GM21515 (cell line): Measurements from ENCODE around the gene GAS7.

Experiments used
- ATAC-seq: cut with Tn5 transposase; IDR thresholded peaks from one replicate; pipeline ENCODE4 v1.9.1; 2021; ENCODE audit not compliant: unreplicated experiment

Gene GAS7

DNA sequence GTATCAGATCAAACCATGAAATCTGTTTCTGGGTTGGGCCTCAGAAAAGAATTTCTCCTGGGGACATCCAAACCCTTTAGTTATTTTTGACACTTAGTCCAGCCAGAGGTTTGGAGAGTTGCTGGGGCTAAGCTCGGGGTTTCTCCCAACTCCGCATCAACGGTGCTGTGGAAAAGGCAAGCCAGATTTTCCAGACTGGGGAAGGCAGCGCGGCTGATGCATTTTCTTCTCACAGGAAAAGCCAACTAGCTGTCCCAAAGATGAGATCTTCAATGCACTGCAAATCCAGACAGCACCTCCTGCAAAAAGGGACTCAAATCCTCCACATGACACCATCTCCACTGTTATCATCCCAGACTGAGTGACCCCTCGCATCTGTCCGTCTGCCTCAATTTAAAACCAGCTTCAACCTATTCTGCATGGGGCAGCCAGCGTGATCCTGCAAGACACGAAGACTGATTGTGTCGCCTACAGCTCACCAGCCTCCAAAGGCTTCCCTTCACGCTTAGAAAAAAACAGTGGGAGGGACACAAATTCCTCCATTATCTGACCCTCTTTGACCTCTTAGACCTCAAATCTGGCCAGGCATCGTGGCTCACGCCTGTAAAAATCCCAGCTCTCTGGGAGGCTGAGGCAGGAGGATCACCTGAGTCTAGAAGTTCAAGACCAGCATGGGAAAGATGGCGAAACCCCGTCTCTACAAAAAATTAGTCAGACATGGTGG, 62.0 kb downstream of the GAS7 start:
- no peak for ATAC-seq

DNA sequence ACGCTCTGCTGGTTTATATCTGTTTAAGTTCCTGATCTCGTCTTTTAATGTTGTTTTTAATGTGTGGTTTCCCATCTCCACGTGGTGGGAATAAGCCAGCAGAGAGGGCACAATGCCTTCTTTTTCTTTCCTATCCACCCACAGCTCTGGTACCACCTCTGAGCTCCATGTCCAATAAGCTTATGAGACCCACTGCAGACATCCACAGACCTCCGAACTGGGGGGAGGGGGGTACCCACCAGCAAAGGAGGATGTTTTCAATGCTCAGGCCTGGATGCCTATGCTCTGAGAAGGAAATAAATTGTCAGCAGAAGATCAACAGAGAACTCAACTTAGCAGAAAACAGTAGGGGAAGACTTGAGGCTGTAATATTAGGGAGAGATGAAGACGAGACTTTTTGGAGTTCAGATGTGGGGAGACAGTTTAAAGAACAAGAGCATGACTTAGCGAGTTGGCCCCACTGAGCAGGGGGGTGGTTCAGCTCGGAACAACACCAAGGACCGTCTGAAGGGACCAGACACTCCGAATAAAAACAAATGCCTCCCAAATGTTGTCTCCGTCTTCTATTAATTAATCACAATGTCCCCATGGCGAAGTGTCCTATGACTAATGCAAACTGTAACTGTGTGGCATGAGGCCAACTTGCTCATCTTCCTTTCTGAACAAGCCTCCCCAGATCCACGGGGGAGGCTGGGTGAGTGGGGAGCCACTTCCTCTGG, 62.7 kb downstream of the GAS7 start:
- ATAC-seq, result no peak

DNA sequence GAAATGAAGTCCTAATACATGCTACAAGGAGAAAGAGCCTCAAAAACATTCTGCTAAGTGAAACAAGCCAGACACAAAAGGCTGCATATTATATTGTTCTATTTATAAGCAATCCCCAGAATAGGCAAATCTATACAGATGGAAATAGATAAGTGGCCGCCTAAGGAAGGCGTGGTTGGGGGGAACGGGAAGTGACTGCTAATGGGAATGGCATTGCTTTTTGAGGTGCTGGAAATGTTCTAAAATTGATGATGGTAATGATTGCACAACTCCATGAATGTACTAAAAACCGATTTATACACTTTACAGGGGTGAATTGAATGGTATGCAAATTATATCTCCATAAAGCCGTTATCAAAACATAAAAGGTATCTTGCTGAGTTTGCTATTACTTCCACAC, 67.7 kb downstream of the GAS7 start:
- ATAC-seq, result no peak

DNA sequence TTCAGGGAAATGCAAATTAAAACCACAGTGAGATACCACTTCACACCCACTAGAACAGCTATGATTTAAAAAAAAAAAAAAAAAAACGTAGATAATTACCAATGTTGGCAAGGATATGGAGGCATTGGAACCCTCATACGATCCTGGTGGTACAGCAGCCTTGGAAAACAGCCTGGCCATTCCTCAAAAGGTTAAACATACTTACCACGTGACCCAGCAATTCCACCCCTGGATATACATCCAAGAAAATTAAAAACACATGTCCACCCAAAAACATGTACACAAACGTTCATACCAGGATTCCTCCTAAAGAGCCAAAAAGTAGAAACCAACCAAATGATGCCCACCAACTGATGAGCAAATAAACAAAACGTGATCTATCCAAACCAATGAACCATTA, 68.1 kb downstream of the GAS7 start:
- no peak for ATAC-seq

DNA sequence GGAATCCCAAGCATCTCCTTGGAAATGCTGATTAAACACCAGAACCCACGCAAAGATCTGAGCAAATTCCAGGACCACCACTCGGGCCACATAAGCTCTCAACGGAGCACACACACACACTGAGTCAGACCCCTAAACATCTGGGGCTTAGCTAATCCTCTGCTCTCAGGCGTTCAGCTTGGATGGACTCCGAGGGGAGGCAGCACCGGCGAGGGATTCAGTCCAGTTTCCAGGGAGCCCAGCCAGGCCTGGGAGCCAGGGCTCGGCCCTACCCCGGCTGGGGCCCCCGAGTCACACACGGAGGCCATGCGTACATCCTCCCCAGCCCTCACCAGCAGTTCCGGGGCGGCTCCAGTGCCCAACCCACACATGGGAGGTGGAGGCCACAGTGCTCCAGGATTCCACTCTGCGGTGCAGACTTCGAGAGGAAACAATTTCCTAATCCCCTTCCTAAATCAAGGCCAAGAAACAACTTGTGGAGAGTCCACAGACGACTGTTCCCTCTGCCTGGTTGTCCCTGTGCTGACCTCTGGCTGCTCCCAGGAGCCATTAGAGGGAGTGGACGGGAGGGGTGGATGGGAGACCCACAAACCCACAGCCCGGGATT, 70.5 kb downstream of the GAS7 start:
- no peak for ATAC-seq

DNA sequence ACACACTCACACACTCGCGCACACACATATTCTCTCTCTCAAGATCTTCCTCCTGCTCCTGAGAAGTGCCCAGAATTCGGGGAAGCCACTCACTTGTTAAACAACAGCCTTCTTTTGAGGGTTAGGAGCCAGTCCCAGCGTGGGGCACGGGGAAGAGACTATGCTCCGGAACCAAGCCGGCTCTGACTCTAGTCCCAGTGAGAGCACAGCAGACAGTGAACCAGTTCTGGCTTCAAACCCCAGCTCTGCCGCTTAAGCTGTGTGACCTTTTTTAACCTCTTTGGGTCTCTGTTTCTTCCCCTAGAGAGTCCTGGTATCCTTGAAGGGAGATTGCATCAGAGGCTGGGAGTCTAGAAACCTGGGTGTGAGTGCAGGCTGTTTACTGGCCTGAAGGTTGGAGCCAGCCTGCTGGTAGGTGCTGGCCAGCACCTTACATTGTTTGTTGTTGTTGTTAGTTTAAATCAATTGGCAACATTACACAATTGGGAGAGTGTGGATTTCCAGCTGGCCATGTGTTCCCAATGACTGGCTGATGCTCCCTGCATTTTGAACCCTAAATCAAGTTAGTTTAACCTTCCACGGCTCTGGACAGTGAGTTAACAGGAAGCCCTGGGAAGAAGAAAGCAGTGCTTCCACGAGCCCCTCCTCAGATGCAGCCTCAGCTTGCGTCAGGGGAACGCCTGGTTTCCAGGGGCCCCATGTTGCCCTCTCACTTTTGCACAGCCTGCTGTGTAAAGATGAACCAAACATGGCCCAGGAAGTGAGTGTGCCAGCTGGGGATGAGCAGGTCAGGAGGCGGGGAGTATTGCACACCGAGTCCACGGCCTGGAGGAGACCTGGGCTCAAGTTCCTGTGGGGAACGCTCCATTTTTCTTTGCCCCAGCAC, 71.5 kb downstream of the GAS7 start:
- no peak for ATAC-seq

DNA sequence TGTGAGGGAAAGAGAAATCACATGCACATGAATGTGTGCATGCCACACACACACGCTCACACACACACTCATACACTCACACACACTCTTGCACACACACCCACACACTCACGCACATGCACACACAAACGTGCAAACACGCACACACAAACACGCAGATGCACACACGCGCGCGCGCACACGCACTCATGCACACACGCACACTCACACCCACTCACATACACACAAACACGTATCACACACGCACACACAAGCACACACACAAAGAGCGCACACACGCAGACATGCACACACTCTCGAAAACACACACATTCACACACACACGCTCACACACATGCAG, 72.2 kb downstream of the GAS7 start:
- ATAC-seq, result no peak

DNA sequence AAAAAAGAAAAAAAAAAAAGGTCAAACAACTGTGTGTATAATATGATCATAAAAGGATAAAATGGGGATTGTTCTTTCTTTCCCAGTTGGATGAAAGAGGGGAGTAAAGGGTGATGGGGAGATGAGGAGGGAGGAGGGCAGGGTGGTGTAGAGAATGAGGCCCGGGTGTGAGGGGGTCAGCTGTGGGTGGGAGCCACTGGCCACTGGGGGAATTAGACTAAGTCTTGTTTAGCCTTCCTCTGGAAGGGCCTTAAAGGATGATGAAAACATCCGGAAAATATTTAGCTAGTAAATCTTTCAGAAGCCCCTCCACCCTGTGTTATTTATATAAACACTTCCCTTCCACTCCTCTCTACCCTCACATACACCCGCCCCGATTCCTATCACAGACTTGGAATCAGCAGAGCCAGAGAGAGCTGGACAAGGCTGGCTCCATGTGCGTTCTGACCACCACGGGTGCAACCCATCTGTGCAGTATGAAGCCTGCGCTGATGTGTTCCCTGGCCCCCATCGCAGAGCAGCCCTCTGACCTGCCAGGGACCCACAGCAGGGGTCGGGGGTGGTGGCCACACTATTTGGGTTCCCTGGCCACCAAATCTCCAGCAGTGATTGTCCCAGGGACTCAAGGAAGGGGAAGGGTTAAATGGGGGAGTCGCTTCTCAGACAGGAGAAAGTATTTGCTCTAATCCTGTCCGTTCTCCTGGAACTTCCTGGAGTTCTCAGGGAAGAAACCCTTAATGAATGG, 72.7 kb downstream of the GAS7 start:
- ATAC-seq, result no peak

DNA sequence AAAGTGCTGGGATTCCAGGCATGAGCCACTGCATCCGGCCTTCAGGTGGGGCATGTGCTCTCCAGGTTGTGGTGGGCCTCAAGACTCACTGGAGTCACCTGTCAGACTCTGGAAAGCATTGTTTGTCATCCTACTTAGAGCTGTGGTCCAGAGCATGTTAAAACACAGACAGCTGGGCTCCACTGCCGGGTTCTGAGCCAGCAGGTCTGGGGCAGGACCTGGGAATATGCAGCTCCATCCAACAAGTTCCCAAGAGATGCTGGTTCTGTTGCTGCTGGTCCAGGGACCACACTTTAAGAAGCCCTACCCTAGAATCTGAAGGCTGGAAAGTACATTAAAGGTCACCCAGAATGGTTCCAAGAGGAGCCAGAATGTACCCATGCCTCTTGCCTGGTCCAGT, 75.3 kb downstream of the GAS7 start:
- no peak for ATAC-seq

DNA sequence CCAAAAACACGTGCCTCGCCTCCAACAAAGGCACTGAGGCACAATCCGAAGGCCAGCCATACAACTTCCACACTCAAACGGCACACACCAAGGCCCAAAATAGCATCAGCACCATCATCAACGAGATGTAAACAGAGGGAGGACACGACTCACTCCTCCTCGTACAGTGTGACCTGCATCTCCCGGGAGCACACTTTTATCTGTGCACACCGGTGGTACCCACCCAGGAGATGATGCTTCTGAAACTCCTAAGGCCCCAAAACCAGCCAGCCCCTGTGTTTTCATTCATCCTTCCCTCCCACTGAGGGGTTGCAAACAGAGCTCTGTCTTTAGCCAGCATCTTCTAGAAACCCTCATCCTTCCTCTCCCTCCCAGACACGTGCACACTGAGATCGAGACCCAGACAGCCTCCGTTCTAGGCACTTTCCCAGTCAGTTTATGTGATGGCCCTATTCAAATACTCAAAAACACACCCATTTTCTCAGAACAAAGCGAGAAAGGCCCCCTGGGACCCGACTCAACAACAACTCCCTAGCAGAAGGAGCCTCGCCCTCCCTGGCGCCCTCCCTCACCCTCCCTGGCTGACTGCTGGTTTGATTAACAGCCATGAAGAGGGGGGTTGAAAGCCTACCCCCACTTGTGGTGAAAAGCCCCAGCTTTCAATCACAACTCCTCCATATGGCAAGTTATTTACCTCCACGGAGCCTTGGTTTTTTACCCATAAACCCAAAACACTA, 76.3 kb downstream of the GAS7 start:
- no peak for ATAC-seq

DNA sequence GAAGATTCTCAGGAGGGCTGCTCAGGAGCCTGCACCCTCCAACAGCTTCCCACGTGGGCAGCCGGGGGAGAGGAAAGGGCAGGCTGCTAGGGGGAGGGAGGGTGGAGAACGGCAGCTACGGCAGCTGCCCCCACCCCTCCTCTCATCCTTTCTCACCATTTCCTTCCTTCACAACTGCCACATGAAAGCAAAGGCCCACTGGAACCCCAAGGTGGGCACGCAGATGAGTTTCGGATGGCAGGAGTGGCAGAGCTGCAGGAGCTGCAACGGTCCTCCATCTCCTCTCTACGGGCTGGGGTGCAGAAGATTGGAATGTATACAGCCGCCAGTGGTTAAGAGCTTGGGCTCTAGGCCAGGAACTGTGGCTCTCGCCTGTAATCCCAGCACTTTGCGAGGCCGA, 77.7 kb downstream of the GAS7 start:
- ATAC-seq, result no peak

DNA sequence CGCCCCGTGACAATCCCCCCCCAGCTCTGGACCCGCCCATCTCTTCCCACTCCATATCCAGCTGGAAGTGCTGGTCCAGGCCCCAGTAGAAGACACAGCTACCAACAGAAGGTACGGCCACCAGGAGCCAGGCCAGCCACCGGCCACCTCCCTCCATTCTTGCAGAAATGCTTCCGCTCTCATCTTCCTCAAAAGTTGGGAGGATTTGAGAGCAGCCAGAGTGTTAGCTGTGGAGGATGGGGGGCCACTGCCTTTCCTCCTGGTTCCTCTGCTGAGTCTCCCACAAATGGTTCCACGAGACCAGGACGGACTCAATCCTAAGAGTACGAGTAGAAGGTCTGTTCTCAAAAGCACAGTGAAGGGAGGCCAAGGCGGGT, 78.3 kb downstream of the GAS7 start:
- no peak for ATAC-seq

DNA sequence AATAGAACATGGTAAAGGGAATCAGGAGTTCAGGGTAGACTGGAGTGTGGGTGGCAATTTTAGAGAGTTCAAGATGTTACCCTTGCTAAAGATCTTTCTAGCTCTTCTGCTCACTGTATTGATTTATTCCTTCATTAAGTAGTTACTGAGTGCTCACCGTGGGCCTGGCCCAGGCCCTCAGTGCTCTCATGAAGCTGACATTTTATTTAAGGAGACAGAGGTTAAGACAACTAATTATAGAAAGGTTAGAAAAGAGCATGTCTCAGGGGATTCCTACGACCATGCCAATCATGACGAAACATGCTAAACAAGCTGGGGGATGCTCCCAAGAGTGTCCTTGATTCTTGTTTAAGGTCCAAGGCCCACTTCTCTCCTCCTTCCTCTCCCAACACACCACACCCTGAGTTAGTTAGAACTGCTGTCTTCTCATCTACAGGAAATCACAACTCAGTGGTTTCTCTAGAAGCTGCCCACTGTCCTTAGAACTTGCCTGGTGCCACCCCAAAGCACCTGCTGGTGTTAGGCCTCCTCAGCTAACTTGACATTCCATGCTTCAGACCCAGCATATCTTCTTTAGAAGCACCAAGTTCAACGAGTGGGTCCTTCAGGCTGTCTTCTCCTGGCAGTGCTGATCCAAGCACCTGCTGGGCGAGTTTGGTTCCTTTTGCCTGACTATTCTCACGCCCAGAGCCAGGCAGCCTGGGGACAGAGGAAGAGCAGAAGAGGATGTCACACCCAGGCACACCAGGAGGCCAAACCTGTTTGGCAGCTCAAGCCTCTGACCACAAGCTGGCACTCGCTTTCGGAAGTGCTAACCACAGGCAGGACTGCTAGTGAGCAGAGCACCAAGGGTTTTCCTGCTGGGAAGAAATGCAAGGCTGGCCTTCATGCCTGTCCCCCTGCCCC, 79.0 kb downstream of the GAS7 start:
- no peak for ATAC-seq

DNA sequence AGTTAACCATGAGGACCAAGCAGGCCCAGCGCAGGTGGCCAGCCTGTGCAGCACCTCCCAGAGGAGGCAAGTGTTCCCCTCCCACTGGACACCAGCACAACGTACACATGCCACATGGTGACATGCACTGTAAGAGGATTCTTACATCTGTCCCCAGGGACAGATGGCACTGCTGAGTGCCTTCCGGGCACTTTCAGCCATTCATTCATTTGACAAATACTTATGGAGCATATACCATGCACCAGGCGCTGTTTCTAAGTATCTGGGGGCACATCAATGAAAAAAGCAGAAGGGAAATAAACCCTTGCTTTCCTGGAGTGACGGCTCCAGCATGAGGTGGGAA, 79.6 kb downstream of the GAS7 start:
- no peak for ATAC-seq

DNA sequence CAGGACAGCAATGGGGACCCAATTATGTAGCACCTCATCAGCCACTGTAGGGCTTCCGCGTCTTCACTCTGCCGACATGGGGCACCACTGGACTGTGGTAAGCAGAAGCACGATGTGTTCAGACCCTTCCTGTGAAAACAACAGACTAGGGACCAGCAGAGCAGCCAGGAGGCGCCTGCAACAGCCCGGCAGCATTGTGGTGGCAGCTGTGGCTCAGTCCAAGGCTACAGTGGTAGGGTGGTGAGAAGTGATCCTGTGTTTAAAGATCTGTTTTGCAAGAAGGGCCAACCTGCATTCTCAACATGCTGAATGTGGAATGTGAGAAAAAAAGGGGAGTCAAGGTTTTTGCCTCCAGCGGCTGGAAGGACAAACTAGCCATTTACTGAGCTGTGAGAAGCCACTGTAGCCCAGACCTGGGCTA, 80.8 kb downstream of the GAS7 start:
- no peak for ATAC-seq

DNA sequence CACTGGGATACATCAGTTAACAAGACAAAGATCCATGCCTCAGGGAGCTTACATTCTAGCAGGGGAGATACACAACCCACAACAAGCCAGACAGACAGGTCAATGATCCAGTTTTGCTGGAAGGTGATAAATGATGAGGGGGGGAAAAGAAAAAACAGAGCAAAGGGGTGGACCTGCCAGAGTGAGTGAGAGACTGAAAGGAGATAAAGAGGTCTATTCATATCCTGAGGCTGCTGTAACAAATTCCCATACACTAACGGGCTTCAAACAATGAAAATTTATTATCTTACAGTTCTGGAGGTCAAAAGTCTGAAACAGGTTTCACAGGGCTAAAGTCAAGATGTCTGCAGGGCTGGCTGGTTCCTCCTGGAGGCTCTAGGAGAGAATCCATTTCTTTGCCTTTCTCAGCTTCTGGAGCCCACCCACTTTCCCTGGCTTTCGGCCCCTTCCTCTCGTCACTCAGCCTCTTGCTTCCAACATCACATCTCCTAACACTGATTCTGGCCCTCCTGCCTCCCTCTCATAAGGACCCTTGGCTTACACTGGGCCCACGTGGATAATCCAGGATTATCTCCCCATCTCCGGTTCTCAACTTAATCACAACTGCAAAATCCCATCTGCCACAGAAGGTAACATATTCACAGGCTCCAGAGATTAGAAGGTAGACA, 81.5 kb downstream of the GAS7 start:
- no peak for ATAC-seq

DNA sequence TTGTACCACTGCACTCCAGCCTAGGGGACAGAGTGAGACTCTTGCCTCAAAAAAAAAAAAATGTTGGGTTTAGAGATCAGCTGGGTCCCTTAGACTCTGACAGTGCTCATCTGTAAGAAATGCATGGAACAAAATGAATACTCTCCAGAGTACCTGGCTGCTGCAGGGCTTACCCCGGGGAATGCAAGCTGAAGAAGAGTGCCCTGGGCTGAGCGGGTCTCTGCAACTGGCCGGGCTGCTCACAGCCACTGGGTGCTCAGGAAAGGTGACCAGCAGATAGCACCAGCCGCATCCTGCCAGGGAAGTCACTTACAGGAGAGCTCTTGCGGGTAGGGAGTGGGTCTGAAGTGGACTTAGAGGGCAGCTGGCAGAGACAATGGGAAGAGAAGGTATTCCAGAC, 82.1 kb downstream of the GAS7 start:
- ATAC-seq, result no peak

DNA sequence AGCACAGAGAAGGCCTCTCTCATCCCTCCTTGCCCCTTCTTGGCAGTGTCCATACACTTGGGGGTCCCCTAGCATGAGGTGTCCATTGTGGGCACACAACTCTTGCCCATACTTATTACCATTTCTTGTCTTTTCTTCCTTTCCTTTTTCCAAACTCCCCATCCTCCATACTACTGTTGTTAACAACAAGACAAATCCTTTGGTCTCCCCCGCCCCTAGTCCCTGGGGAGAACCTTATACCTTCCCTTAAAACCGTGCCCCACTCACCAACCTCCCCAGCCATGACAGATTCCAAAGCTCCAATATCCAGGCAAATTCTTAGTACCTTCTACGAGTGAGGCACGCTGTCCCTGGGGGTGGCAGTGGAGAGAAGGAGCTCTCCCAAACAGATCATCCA, 82.9 kb downstream of the GAS7 start:
- no peak for ATAC-seq
